GM23338 (cell line): ENCODE results near the gene MTA3. TPM values are rescaled to one million over a fixed set of nuclear protein-coding genes. Genes with fewer than 3 reads are reported as not detected.

ENCODE experiments used
- ATAC-seq: fragments of 200-7000 bp; cut with Tn5 transposase; 3 replicates; pipeline ENCODE4 v1.9.1; 2020
- DNase-seq: peaks from one replicate; pipeline ENCODE4 v3.0.0-alpha.2; 2015; ENCODE audit warnings: low spot score
- H2AFZ ChIP-seq: fragments of 200-600 bp; sonication (generic); 2 replicates; pipeline ENCODE4 v1.8.0; 2016; ENCODE audit warnings: antibody characterized with exemption, mild to moderate bottlenecking, moderate library complexity
- H3F3A ChIP-seq: fragments of 200-600 bp; sonication (generic); replicated peaks from 2 replicates; pipeline ENCODE4 v1.8.0; 2017; ENCODE audit warnings: antibody characterized with exemption, mixed run types, low read depth
- H3K27ac ChIP-seq: fragments of 200-600 bp; sonication (generic); 2 replicates; pipeline ENCODE4 v1.6.1; 2016; ENCODE audit warnings: low read depth
- H3K27me3 ChIP-seq: fragments of 200-600 bp; sonication (generic); 2 replicates; pipeline ENCODE4 v1.8.0; 2016; ENCODE audit warnings: mild to moderate bottlenecking, mixed run types, moderate library complexity; ENCODE audit not compliant: insufficient read depth
- H3K36me3 ChIP-seq: fragments of 200-600 bp; sonication (generic); 2 replicates; pipeline ENCODE4 v1.8.0; 2016; ENCODE audit warnings: mild to moderate bottlenecking; ENCODE audit not compliant: insufficient read depth
- H3K4me1 ChIP-seq: fragments of 200-600 bp; sonication (generic); 2 replicates; pipeline ENCODE4 v1.8.0; 2016; ENCODE audit warnings: mild to moderate bottlenecking, moderate library complexity; ENCODE audit not compliant: insufficient read depth
- H3K4me2 ChIP-seq: fragments of 200-600 bp; sonication (generic); 2 replicates; pipeline ENCODE4 v1.7.1; 2017; ENCODE audit warnings: mixed run types
- H3K4me3 ChIP-seq: fragments of 200-600 bp; sonication (generic); 2 replicates; pipeline ENCODE4 v1.6.1; 2016; ENCODE audit warnings: mixed run types
- H3K79me2 ChIP-seq: fragments of 200-600 bp; sonication (generic); replicated peaks from 2 replicates; pipeline ENCODE4 v1.8.0; 2017; ENCODE audit warnings: mild to moderate bottlenecking; ENCODE audit not compliant: insufficient read depth
- H3K9me2 ChIP-seq: fragments of 200-600 bp; sonication (generic); 2 replicates; pipeline ENCODE4 v1.8.0; 2017; ENCODE audit not compliant: insufficient read depth
- H4K20me1 ChIP-seq: fragments of 200-600 bp; sonication (generic); replicated peaks from 2 replicates; pipeline ENCODE4 v1.8.0; 2017; ENCODE audit warnings: mild to moderate bottlenecking; ENCODE audit not compliant: insufficient read depth
- H3K27ac Mint-ChIP-seq: 2 replicates; pipeline ENCODE4 v1.8.0; 2020; ENCODE audit warnings: inconsistent platforms, mild to moderate bottlenecking, moderate library complexity, mixed read lengths
- H3K27me3 Mint-ChIP-seq: 3 replicates; pipeline ENCODE4 v1.8.0; 2022; ENCODE audit warnings: low read depth, mild to moderate bottlenecking, moderate library complexity, mixed read lengths, inconsistent platforms; ENCODE audit not compliant: insufficient read depth, poor library complexity
- H3K36me3 Mint-ChIP-seq: 3 replicates; pipeline ENCODE4 v1.8.0; 2021; ENCODE audit warnings: low read depth, mild to moderate bottlenecking, inconsistent platforms, moderate library complexity, mixed read lengths
- H3K4me1 Mint-ChIP-seq: 3 replicates; pipeline ENCODE4 v1.8.0; 2020; ENCODE audit warnings: mild to moderate bottlenecking, inconsistent platforms, mixed read lengths
- H3K4me3 Mint-ChIP-seq: 3 replicates; pipeline ENCODE4 v1.8.0; 2021; ENCODE audit warnings: moderate library complexity, mild to moderate bottlenecking, inconsistent platforms, mixed read lengths
- H3K9me3 Mint-ChIP-seq: 3 replicates; pipeline ENCODE4 v1.8.0; 2020; ENCODE audit warnings: moderate library complexity, mild to moderate bottlenecking, inconsistent platforms, mixed read lengths
- NANOG ChIP-seq: IDR thresholded peaks from 2 replicates; pipeline ENCODE4 v1.6.1; 2016; ENCODE audit warnings: antibody characterized with exemption, borderline replicate concordance
- ZNF331 ChIP-seq: fragments of 250-450 bp; sonication (Bioruptor Pico); IDR thresholded peaks from 2 replicates; pipeline ENCODE4 v1.5.0; 2020; ENCODE audit warnings: low read depth, mild to moderate bottlenecking, moderate library complexity
- polyA plus RNA-seq: library from polyadenylated mRNA; unstranded; fragments of >200 nt; fragmentation: Nextera tagmentation; extraction: Ambion mirVana; gene quantifications from 2 replicates; pipeline ENCODE4 v1.2.1, GENCODE V29; 2016
- total RNA-seq: library from RNA; depleted of rRNA; stranded (reverse); fragments of >200 nt; shearing (Covaris generic); gene quantifications from 2 replicates; pipeline ENCODE4 v1.2.3, GENCODE V29; 2014
- TF ChIP-seq, protein P1 (sequence below): fragments of 250-450 bp; sonication (Bioruptor Pico); IDR thresholded peaks from 2 replicates; pipeline ENCODE4 v1.5.0; 2020; ENCODE audit warnings: mild to moderate bottlenecking, moderate library complexity
- TF ChIP-seq, protein P2 (sequence below), 2 experiments: fragments of 200-600 bp in 1 of 2; sonication (generic) in 1 of 2; conservative IDR thresholded peaks; 2 replicates each; pipeline versions ENCODE4 v1.5.1 to v1.6.1; 2016 to 2017; ENCODE audit warnings: antibody characterized with exemption in 2 of 2, low read depth in 2 of 2, mild to moderate bottlenecking in 2 of 2, moderate library complexity in 1 of 2

Gene MTA3
- total and polyA plus RNA-seq, 2 experiments from 2014 or later, result 162 to 208 TPM

DNA sequence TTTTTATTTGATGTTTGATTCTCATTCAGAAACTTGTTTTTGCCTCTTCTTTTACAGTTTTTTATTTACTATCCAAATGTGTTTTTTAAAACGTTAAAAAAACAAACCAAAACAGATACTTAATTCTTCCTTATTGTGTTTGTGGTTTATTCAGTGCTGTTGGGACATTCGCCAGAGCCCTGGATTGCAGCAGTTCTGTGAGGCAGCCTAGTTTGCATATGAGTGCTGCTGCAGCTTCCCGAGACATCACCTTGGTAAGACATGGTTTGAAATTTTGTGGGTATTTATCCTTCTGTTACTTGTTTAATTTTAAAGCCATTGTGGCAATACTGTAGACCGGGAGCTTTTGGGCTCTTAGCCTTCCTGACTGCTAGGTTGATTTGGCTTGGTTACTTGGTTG is 91.2 kb downstream of the MTA3 start (continued):
- TF ChIP-seq, protein P1, sequence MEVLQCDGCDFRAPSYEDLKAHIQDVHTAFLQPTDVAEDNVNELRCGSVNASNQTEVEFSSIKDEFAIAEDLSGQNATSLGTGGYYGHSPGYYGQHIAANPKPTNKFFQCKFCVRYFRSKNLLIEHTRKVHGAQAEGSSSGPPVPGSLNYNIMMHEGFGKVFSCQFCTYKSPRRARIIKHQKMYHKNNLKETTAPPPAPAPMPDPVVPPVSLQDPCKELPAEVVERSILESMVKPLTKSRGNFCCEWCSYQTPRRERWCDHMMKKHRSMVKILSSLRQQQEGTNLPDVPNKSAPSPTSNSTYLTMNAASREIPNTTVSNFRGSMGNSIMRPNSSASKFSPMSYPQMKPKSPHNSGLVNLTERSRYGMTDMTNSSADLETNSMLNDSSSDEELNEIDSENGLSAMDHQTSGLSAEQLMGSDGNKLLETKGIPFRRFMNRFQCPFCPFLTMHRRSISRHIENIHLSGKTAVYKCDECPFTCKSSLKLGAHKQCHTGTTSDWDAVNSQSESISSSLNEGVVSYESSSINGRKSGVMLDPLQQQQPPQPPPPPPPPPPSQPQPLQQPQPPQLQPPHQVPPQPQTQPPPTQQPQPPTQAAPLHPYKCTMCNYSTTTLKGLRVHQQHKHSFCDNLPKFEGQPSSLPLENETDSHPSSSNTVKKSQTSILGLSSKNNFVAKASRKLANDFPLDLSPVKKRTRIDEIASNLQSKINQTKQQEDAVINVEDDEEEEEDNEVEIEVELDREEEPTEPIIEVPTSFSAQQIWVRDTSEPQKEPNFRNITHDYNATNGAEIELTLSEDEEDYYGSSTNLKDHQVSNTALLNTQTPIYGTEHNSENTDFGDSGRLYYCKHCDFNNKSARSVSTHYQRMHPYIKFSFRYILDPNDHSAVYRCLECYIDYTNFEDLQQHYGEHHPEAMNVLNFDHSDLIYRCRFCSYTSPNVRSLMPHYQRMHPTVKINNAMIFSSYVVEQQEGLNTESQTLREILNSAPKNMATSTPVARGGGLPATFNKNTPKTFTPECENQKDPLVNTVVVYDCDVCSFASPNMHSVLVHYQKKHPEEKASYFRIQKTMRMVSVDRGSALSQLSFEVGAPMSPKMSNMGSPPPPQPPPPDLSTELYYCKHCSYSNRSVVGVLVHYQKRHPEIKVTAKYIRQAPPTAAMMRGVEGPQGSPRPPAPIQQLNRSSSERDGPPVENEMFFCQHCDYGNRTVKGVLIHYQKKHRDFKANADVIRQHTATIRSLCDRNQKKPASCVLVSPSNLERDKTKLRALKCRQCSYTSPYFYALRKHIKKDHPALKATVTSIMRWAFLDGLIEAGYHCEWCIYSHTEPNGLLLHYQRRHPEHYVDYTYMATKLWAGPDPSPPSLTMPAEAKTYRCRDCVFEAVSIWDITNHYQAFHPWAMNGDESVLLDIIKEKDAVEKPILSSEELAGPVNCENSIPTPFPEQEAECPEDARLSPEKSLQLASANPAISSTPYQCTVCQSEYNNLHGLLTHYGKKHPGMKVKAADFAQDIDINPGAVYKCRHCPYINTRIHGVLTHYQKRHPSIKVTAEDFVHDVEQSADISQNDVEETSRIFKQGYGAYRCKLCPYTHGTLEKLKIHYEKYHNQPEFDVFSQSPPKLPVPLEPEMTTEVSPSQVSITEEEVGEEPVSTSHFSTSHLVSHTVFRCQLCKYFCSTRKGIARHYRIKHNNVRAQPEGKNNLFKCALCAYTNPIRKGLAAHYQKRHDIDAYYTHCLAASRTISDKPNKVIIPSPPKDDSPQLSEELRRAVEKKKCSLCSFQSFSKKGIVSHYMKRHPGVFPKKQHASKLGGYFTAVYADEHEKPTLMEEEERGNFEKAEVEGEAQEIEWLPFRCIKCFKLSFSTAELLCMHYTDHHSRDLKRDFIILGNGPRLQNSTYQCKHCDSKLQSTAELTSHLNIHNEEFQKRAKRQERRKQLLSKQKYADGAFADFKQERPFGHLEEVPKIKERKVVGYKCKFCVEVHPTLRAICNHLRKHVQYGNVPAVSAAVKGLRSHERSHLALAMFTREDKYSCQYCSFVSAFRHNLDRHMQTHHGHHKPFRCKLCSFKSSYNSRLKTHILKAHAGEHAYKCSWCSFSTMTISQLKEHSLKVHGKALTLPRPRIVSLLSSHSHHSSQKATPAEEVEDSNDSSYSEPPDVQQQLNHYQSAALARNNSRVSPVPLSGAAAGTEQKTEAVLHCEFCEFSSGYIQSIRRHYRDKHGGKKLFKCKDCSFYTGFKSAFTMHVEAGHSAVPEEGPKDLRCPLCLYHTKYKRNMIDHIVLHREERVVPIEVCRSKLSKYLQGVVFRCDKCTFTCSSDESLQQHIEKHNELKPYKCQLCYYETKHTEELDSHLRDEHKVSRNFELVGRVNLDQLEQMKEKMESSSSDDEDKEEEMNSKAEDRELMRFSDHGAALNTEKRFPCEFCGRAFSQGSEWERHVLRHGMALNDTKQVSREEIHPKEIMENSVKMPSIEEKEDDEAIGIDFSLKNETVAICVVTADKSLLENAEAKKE (CRISPR knock-in tag), result no peak

DNA sequence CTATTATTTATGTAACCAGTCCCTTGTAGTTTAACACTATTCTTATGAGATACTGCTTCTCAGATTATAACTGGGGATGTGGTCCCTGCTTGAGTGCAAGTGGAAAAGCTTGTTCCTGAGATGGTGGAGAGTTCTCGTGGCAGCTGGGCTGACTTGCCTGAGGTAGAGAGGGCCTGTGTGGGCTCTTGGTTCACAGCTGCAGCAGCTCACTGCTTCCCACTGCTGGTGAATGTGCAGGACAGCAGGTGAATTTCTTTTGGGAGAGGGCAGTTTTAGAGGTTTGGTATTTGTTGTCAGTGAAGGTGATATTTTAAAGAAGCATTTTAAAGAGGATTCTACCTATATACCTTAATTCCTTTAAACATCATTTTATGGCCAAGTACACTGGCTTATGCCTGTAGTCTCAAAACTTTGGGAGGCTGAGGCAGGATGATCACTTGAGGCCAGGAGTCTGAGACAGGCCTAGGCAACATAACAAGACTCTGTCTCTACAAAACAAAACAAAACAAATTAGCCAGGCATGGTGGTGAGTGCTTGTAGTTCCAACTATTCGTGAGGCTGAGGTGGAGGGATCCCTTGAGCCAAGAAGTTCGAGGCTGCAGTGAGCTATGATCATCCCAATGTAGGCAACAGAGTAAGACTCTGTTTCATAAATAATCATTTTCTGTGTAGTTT is 94.8 kb downstream of the MTA3 start:
- peaks cover 6% of the 10 kb centered on the region; the same call in 1 of the 2 replicates for H3K36me3 ChIP-seq
- peaks cover 5% of the 10 kb centered on the region for H3K27me3 Mint-ChIP-seq
- peak; percentile 90 for DNase-seq
- H3K27me3 ChIP-seq, result no peaks in the 10 kb centered on the region
- ATAC-seq, result peak; percentile 90
- H2AFZ ChIP-seq, result no peak overlapping the region
- peak overlapping the region; percentile 76; the same call in 1 of the 2 replicates for H3K27ac Mint-ChIP-seq
- TF ChIP-seq NANOG (no peak), ZNF331 (no peak)
- TF ChIP-seq, protein P2, sequence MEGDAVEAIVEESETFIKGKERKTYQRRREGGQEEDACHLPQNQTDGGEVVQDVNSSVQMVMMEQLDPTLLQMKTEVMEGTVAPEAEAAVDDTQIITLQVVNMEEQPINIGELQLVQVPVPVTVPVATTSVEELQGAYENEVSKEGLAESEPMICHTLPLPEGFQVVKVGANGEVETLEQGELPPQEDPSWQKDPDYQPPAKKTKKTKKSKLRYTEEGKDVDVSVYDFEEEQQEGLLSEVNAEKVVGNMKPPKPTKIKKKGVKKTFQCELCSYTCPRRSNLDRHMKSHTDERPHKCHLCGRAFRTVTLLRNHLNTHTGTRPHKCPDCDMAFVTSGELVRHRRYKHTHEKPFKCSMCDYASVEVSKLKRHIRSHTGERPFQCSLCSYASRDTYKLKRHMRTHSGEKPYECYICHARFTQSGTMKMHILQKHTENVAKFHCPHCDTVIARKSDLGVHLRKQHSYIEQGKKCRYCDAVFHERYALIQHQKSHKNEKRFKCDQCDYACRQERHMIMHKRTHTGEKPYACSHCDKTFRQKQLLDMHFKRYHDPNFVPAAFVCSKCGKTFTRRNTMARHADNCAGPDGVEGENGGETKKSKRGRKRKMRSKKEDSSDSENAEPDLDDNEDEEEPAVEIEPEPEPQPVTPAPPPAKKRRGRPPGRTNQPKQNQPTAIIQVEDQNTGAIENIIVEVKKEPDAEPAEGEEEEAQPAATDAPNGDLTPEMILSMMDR (conservative IDR thresholded peaks at IDR 0.05; ENCODE audit: low read depth in 2 of 2), result peak; percentile 99
- peaks cover 37% of the 10 kb centered on the region; the same call in 2 of the 3 replicates for H3K36me3 Mint-ChIP-seq
- H3K9me2 ChIP-seq, result no peaks in the 10 kb centered on the region
- no peaks in the 10 kb centered on the region for H3K9me3 Mint-ChIP-seq
- H3K4me1 ChIP-seq, result peaks cover 29% of the 10 kb centered on the region
- H3F3A ChIP-seq, result peaks cover 8% of the 10 kb centered on the region; the same call in 1 of the 2 replicates
- peaks cover 45% of the 10 kb centered on the region for H3K4me1 Mint-ChIP-seq
- no peak overlapping the region for H3K4me2 ChIP-seq
- peaks cover 14% of the 10 kb centered on the region for H4K20me1 ChIP-seq
- peak overlapping the region; percentile 82 for H3K27ac ChIP-seq
- no peak overlapping the region for H3K4me3 ChIP-seq
- H3K4me3 Mint-ChIP-seq, result no peak overlapping the region; the same call in 2 of the 3 replicates
- peaks cover 77% of the 10 kb centered on the region for H3K79me2 ChIP-seq
